ENCODE data around the gene LAGE3.
A peak's percentile ranks its signal among the peaks of the same experiment; 100 is the strongest.

LAGE3 gene

DNA sequence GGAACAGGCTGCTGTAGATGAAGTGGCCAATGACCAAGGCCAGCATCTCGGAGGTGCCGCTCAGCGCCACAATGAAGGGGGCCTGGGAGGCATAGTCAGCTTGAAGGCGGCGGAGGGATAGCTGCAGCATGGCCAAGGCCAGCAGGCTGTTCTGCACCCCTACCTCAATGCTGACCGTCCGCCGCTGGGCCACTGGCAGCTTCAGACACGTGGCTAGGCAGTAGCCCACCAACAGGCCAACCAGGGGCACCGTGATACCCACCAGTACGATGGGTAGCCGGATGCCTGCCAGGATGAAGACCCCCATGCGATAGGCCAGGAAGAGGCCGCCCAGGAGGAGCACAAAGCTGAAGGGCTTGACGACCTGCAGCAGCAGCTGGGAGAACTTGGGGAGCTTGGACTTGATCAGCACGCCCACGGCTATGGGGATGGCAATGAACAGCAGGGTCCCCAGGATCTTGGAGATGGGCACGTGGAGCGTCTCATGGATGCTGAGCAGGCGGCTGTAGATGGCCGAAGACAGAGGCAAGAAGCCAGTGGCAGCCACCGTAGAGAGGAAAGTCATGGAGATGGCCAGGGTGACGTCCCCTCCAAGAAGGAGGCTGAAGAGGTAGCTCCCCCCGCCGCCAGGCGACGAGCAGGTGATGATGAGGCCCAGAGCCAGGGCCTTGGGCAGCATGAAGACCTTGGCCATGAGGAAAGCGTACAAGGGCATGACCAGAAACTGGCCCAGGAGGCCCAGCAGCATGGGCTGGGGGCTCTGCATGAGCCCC lies 8.6 kb upstream of the LAGE3 start:
- DNase-seq (ENCODE audit: insufficient read length, low spot score) (no peak), FAIRE-seq (no peak)
- TF ChIP-seq, protein P1, sequence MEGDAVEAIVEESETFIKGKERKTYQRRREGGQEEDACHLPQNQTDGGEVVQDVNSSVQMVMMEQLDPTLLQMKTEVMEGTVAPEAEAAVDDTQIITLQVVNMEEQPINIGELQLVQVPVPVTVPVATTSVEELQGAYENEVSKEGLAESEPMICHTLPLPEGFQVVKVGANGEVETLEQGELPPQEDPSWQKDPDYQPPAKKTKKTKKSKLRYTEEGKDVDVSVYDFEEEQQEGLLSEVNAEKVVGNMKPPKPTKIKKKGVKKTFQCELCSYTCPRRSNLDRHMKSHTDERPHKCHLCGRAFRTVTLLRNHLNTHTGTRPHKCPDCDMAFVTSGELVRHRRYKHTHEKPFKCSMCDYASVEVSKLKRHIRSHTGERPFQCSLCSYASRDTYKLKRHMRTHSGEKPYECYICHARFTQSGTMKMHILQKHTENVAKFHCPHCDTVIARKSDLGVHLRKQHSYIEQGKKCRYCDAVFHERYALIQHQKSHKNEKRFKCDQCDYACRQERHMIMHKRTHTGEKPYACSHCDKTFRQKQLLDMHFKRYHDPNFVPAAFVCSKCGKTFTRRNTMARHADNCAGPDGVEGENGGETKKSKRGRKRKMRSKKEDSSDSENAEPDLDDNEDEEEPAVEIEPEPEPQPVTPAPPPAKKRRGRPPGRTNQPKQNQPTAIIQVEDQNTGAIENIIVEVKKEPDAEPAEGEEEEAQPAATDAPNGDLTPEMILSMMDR (IDR thresholded peaks at IDR 0.05; ENCODE audit: insufficient read depth, missing control alignments) = no peak

DNA sequence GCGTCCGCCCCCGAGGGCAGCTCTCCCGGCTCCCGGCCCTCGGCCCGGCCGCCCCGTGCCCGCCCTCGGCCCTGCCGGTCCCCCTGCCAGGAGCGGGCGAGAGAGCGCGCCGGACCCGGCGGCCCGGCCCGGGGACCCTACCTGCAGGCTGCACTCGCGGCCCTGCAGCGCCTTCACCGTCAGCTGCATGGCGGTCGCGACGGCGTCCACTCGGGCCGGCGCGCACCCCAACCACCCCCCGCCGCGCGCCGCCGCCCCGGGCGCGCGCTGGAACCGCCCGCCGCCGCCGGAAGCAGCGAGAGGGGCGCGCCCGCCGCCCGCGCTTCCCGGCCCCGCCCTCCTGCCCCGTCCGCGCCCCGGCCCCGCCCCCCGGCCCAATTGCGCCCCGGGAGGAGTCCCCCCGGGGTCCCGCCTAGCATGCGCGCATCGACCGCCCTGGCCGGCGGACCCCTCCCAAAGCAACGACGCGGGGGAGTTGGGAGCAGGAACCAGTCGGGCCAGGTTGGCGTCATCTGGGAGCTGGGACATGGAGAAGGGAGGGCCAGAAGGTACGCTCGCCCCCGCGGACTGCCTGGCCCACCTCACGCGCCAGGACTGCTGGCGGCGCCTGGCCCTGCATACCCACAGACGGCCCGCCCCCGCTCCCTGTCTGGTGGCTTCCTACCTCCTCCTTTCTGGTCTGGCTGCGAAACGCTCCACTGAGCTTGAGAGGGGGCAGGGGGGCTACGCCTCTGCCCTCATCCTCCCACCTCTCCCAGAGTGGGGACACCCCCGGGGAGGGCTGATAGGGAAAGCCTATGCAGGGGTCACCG lies 7.5 kb upstream of the LAGE3 start, which contains the start of gene UBL4A:
Gene UBL4A, minus strand, starts transcription at position 220 of the 812 bp plus-strand sequence. Its CDS starts 31 bp downstream, at position 189.
- DNase-seq (ENCODE audit: insufficient read length, low spot score) (peak; percentile 55), FAIRE-seq (no peak)
- TF ChIP-seq, protein P1 (IDR thresholded peaks at IDR 0.05; ENCODE audit: insufficient read depth, missing control alignments) = no peak

DNA sequence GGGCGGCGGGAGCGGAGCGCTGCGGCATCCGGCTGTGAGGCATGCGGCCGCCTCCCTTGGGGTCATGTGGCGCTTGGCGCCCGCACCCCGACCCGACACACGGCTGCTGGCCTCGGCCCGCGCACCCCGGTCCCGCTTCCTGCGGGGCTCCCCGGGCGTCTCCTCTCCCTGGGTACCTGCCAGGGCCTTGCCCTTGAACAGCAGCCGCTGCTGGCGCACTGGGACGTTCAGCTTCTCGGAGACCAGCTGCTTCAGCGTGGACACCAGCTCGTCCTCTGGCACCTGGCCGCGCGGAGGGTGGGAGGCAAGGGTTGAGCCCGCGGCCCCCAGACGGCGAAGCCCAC lies 6.9 kb upstream of the LAGE3 start:
- no peak for FAIRE-seq
- DNase-seq (ENCODE audit: insufficient read length, low spot score) = no peak
- TF ChIP-seq, protein P1 (IDR thresholded peaks at IDR 0.05; ENCODE audit: insufficient read depth, missing control alignments) = no peak

DNA sequence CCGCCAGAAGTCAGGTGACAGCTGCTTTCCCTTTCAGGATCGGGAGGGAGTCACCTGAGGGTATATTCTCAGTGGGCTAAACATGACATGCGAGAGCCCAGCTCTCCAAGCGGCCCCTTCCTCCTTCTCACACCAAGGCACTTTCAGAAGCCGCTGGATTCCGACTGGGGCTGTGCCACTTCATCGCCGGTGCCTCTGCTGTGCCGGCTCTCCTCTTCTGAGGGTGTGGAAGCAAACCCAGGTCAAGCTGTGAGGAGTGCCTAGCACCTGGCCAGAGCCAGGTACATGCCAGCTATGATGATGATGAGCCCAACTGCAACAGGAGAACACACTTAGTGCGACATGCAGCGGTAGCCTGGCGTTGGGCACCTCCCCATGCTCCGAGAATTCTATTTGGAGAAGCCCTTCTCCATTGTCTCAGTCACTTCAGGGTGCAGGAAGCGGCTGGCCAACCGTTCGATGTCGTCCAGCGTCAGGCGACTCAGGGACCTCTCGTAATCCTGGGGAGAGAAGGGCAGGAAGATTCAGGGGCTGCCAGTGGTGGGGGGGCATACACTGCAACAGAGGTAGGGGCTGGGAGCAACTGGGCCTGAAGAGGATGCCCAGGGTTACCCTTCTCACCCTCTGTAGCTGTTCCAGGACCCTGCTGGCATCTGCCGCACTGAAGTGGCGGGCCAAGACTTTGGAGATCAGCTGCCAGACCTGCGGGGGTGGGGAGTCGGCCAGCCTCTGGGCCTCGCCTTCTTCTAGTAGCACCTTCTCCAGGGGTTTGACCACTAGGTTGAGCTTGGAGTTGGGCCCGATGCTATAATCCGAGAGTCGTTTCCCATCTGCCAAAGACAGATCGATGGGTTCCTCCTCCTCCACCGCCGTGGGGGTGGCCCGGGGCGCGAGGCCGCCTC lies 6.3 kb upstream of the LAGE3 start:
- DNase-seq (ENCODE audit: insufficient read length, low spot score) (no peak), FAIRE-seq (no peak)
- TF ChIP-seq, protein P1 (IDR thresholded peaks at IDR 0.05; ENCODE audit: insufficient read depth, missing control alignments) = no peak

DNA sequence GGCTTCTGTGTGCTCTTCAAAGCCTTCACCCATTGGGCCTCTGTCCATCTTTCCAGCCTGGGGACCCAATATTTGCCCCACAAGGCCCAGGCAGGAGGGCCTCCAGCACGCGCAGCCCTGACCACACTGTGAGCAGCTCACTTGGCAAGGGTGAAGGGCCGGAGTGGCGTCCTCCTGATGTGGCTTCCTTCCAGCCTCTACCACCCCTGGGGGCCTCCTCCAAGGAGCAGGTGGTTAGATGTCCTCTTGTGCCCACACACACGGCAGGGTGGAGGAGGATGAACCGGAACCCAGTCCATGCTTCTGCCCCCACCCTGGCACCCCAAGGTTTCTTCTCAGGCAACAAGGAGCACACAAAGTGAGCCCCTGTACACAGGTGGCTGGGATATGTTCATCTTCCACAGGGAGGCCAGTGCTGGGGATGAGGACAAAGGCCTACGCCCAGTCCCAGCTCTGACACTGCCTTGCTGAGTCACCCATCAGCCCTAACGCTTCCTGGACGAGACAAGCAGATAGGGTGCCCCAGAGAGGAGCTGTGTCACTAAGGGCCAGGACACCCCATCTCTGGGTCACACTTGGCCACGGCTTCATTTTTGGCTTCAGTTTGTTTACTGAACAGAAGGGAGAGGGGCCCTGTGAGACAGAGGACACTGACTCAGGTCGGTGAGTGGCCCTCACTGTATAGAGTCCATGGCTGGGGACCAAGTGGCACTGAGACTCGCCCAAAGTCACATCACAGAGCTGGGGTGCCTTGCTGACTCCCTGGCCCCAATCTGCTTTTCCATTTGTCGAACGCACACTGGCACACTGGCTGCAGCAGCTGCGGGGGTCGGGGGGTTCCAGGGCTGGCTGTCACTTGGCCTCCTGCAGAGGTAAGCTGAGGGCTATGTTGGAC lies 5.4 kb upstream of the LAGE3 start:
- FAIRE-seq (no peak), DNase-seq (ENCODE audit: insufficient read length, low spot score) (no peak)
- TF ChIP-seq, protein P1 (IDR thresholded peaks at IDR 0.05; ENCODE audit: insufficient read depth, missing control alignments) = no peak

DNA sequence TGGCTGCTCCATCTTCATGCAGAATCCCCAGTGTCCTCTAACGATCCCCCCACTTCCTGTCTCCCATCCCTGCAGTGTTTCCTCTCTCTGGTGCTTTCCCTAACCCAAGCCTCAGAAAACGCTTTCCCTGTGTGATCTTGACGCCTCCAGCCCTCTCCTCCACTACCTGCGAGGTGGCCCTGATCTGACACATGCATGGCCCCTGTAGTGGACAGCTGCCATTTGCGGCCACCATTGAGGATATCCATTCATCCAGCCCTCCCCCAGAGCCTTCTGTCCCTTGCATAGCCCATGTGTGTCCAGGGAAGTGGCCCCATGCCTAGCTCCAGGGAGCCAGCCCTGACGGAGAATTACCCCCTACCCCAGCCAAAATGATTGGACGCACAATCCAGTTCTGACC lies 4.2 kb upstream of the LAGE3 start:
- TF ChIP-seq, protein P1 (IDR thresholded peaks at IDR 0.05; ENCODE audit: insufficient read depth, missing control alignments) = no peak
- FAIRE-seq (no peak), DNase-seq (ENCODE audit: insufficient read length, low spot score) (no peak)

Data from D721Med (cell line).